Measurements from ENCODE around the gene ZNF445.
"Not testable (repeated sequence)": the region's sequence is repeated elsewhere in the genome, so short reads cannot be mapped to it uniquely, and the experiment has no call there.

The ZNF445 gene

GRCh38 chr3:44421280-44421679 lies 56.2 kb downstream of the ZNF445 start:
- H3K9me3 ChIP-seq (ENCODE audit: control insufficient read depth, low read length) = no peaks in the 10 kb centered on the region
- H3K4me3 ChIP-seq (ENCODE audit: insufficient read depth, low read depth, low read length, poor library complexity, severe bottlenecking) = no peak overlapping the region
- no peaks in the 10 kb centered on the region for H3K4me1 ChIP-seq (ENCODE audit: control insufficient read depth, insufficient read depth, low read length, poor library complexity, severe bottlenecking)
- H3K27ac ChIP-seq (ENCODE audit: insufficient read depth, low read length, poor library complexity, severe bottlenecking) = no peak overlapping the region
- no peak for DNase-seq
- H3K27me3 ChIP-seq (replicated peaks; ENCODE audit: control insufficient read depth, insufficient read depth, low read length, poor library complexity, severe bottlenecking) = no peaks in the 10 kb centered on the region
- no peaks in the 10 kb centered on the region for H3K36me3 ChIP-seq (ENCODE audit: control insufficient read depth, insufficient read depth, low read length)

- H3K4me3 ChIP-seq (ENCODE audit: insufficient read depth, low read depth, low read length, poor library complexity, severe bottlenecking) = no peak overlapping the region
- H3K36me3 ChIP-seq (ENCODE audit: control insufficient read depth, insufficient read depth, low read length) = no peaks in the 10 kb centered on the region
- no peak for DNase-seq
- H3K27me3 ChIP-seq (replicated peaks; ENCODE audit: control insufficient read depth, insufficient read depth, low read length, poor library complexity, severe bottlenecking) = no peaks in the 10 kb centered on the region
- no peak overlapping the region for H3K27ac ChIP-seq (ENCODE audit: insufficient read depth, low read length, poor library complexity, severe bottlenecking)
- no peaks in the 10 kb centered on the region for H3K9me3 ChIP-seq (ENCODE audit: control insufficient read depth, low read length)
- H3K4me1 ChIP-seq (ENCODE audit: control insufficient read depth, insufficient read depth, low read length, poor library complexity, severe bottlenecking) = no peaks in the 10 kb centered on the region
Measured at GRCh38 chr3:44420676-44421075, 56.8 kb downstream of the ZNF445 start.

- Histone ChIP-seq H3K9me3 (ENCODE audit: control insufficient read depth, low read length) (no peaks in the 10 kb centered on the region), H3K4me1 (ENCODE audit: control insufficient read depth, insufficient read depth, low read length, poor library complexity, severe bottlenecking) (no peaks in the 10 kb centered on the region), H3K36me3 (ENCODE audit: control insufficient read depth, insufficient read depth, low read length) (no peaks in the 10 kb centered on the region), H3K27ac (ENCODE audit: insufficient read depth, low read length, poor library complexity, severe bottlenecking) (no peak overlapping the region), H3K27me3 (replicated peaks; ENCODE audit: control insufficient read depth, insufficient read depth, low read length, poor library complexity, severe bottlenecking) (no peaks in the 10 kb centered on the region), H3K4me3 (ENCODE audit: insufficient read depth, low read depth, low read length, poor library complexity, severe bottlenecking) (no peak overlapping the region)
- DNase-seq = no peak
Measured at GRCh38 chr3:44419923-44420650, 57.4 kb downstream of the ZNF445 start.

- DNase-seq = no peak
- Histone ChIP-seq H3K9me3 (ENCODE audit: control insufficient read depth, low read length) (no peaks in the 10 kb centered on the region), H3K27me3 (replicated peaks; ENCODE audit: control insufficient read depth, insufficient read depth, low read length, poor library complexity, severe bottlenecking) (no peaks in the 10 kb centered on the region), H3K36me3 (ENCODE audit: control insufficient read depth, insufficient read depth, low read length) (no peaks in the 10 kb centered on the region), H3K4me1 (ENCODE audit: control insufficient read depth, insufficient read depth, low read length, poor library complexity, severe bottlenecking) (no peaks in the 10 kb centered on the region), H3K27ac (ENCODE audit: insufficient read depth, low read length, poor library complexity, severe bottlenecking) (no peak overlapping the region), H3K4me3 (ENCODE audit: insufficient read depth, low read depth, low read length, poor library complexity, severe bottlenecking) (no peak overlapping the region)
Measured at GRCh38 chr3:44419116-44419922, 58.2 kb downstream of the ZNF445 start.

GRCh38 chr3:44418549-44418948 lies 58.9 kb downstream of the ZNF445 start:
- Histone ChIP-seq H3K9me3 (ENCODE audit: control insufficient read depth, low read length) (no peaks in the 10 kb centered on the region), H3K4me3 (ENCODE audit: insufficient read depth, low read depth, low read length, poor library complexity, severe bottlenecking) (no peak overlapping the region), H3K27ac (ENCODE audit: insufficient read depth, low read length, poor library complexity, severe bottlenecking) (no peak overlapping the region), H3K27me3 (replicated peaks; ENCODE audit: control insufficient read depth, insufficient read depth, low read length, poor library complexity, severe bottlenecking) (no peaks in the 10 kb centered on the region), H3K4me1 (ENCODE audit: control insufficient read depth, insufficient read depth, low read length, poor library complexity, severe bottlenecking) (no peaks in the 10 kb centered on the region), H3K36me3 (ENCODE audit: control insufficient read depth, insufficient read depth, low read length) (no peaks in the 10 kb centered on the region)
- DNase-seq = no peak

- not testable (repeated sequence) for H3K9me3 ChIP-seq (ENCODE audit: control insufficient read depth, low read length); H3K4me1 ChIP-seq (ENCODE audit: control insufficient read depth, insufficient read depth, low read length, poor library complexity, severe bottlenecking); H3K36me3 ChIP-seq (ENCODE audit: control insufficient read depth, insufficient read depth, low read length); DNase-seq; H3K27me3 ChIP-seq (replicated peaks; ENCODE audit: control insufficient read depth, insufficient read depth, low read length, poor library complexity, severe bottlenecking); H3K4me3 ChIP-seq (ENCODE audit: insufficient read depth, low read depth, low read length, poor library complexity, severe bottlenecking); H3K27ac ChIP-seq (ENCODE audit: insufficient read depth, low read length, poor library complexity, severe bottlenecking)
Measured at GRCh38 chr3:44418118-44418517, 59.4 kb downstream of the ZNF445 start.

- H3K4me3 ChIP-seq (ENCODE audit: insufficient read depth, low read depth, low read length, poor library complexity, severe bottlenecking) = no peak overlapping the region
- DNase-seq = no peak
- no peaks in the 10 kb centered on the region for H3K36me3 ChIP-seq (ENCODE audit: control insufficient read depth, insufficient read depth, low read length)
- H3K4me1 ChIP-seq (ENCODE audit: control insufficient read depth, insufficient read depth, low read length, poor library complexity, severe bottlenecking) = no peaks in the 10 kb centered on the region
- H3K9me3 ChIP-seq (ENCODE audit: control insufficient read depth, low read length) = no peaks in the 10 kb centered on the region
- H3K27me3 ChIP-seq (replicated peaks; ENCODE audit: control insufficient read depth, insufficient read depth, low read length, poor library complexity, severe bottlenecking) = no peaks in the 10 kb centered on the region
- H3K27ac ChIP-seq (ENCODE audit: insufficient read depth, low read length, poor library complexity, severe bottlenecking) = no peak overlapping the region
Measured at GRCh38 chr3:44416031-44417030, 61.1 kb downstream of the ZNF445 start.

- H3K4me1 ChIP-seq (ENCODE audit: control insufficient read depth, insufficient read depth, low read length, poor library complexity, severe bottlenecking) = no peaks in the 10 kb centered on the region
- H3K27me3 ChIP-seq (replicated peaks; ENCODE audit: control insufficient read depth, insufficient read depth, low read length, poor library complexity, severe bottlenecking) = no peaks in the 10 kb centered on the region
- H3K27ac ChIP-seq (ENCODE audit: insufficient read depth, low read length, poor library complexity, severe bottlenecking) = no peak overlapping the region
Measured at GRCh38 chr3:44415421-44415820, 62.0 kb downstream of the ZNF445 start.

GRCh38 chr3:44414517-44415090 lies 62.9 kb downstream of the ZNF445 start:
- DNase-seq = no peak
- Histone ChIP-seq H3K9me3 (ENCODE audit: control insufficient read depth, low read length) (no peaks in the 10 kb centered on the region), H3K36me3 (ENCODE audit: control insufficient read depth, insufficient read depth, low read length) (no peaks in the 10 kb centered on the region), H3K4me3 (ENCODE audit: insufficient read depth, low read depth, low read length, poor library complexity, severe bottlenecking) (no peak overlapping the region), H3K4me1 (ENCODE audit: control insufficient read depth, insufficient read depth, low read length, poor library complexity, severe bottlenecking) (no peaks in the 10 kb centered on the region), H3K27ac (ENCODE audit: insufficient read depth, low read length, poor library complexity, severe bottlenecking) (no peak overlapping the region), H3K27me3 (replicated peaks; ENCODE audit: control insufficient read depth, insufficient read depth, low read length, poor library complexity, severe bottlenecking) (no peaks in the 10 kb centered on the region)

More at GRCh38 chr3:44415421-44415820, 62.0 kb downstream of the ZNF445 start:
- Histone ChIP-seq H3K36me3 (ENCODE audit: control insufficient read depth, insufficient read depth, low read length) (no peaks in the 10 kb centered on the region), H3K9me3 (ENCODE audit: control insufficient read depth, low read length) (no peaks in the 10 kb centered on the region), H3K4me3 (ENCODE audit: insufficient read depth, low read depth, low read length, poor library complexity, severe bottlenecking) (no peak overlapping the region)
- no peak for DNase-seq
